ENCODE data around the gene TSR3.

TSR3 gene

DNA sequence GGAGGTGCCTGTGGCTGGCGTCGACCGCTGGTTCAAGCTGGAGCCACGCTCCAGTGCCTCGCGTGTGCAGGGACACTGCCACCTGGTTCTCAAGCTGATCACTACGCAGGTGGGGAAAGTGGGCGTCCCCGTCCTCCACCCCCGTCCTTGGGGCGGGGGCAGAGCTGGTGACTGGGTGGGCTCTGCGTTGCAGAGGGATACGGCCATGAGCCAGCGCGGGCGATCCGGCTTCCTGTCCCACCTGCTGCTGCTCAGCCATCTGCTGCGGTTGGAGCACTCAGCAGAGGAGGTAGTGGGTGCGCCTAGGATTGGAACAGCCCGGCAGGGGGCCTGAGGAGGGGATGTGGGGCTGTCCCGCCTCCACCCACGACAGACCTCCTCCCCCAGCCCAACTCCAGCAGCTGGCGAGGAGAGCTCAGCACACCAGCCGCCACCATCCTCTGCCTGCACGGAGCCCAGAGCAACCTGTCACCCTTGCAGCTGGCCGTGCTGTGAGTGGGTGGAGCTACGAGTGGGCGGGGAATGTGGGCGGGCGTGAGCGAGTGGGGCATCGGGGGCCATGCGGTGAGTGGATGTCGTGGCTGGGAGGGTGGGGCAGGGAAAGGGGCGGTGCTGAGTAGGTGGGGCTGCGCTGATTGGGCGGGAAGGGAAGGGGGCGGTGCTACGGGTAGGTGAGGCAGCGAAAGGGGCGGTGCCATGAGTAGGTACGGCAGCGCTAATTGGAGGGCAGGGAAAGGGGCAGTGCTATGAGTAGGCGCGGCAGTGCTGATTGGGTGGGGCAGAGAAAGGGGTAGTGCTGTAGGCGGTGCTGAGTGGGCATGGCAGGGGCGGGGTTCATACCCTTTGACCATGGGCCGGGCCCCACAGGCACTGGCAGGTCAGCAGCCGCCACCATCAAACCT lies 8.9 kb downstream of the TSR3 start:
- DNase-seq (ENCODE audit: low read depth) = no peak
- H3K4me3 ChIP-seq (ENCODE audit: control insufficient read depth, low read depth, low read length) = no peak overlapping the region
- TF ChIP-seq, protein P1, sequence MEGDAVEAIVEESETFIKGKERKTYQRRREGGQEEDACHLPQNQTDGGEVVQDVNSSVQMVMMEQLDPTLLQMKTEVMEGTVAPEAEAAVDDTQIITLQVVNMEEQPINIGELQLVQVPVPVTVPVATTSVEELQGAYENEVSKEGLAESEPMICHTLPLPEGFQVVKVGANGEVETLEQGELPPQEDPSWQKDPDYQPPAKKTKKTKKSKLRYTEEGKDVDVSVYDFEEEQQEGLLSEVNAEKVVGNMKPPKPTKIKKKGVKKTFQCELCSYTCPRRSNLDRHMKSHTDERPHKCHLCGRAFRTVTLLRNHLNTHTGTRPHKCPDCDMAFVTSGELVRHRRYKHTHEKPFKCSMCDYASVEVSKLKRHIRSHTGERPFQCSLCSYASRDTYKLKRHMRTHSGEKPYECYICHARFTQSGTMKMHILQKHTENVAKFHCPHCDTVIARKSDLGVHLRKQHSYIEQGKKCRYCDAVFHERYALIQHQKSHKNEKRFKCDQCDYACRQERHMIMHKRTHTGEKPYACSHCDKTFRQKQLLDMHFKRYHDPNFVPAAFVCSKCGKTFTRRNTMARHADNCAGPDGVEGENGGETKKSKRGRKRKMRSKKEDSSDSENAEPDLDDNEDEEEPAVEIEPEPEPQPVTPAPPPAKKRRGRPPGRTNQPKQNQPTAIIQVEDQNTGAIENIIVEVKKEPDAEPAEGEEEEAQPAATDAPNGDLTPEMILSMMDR (IDR thresholded peaks at IDR 0.05; ENCODE audit: control insufficient read depth, insufficient read depth, low read depth, low read length, missing control alignments) = no peak

DNA sequence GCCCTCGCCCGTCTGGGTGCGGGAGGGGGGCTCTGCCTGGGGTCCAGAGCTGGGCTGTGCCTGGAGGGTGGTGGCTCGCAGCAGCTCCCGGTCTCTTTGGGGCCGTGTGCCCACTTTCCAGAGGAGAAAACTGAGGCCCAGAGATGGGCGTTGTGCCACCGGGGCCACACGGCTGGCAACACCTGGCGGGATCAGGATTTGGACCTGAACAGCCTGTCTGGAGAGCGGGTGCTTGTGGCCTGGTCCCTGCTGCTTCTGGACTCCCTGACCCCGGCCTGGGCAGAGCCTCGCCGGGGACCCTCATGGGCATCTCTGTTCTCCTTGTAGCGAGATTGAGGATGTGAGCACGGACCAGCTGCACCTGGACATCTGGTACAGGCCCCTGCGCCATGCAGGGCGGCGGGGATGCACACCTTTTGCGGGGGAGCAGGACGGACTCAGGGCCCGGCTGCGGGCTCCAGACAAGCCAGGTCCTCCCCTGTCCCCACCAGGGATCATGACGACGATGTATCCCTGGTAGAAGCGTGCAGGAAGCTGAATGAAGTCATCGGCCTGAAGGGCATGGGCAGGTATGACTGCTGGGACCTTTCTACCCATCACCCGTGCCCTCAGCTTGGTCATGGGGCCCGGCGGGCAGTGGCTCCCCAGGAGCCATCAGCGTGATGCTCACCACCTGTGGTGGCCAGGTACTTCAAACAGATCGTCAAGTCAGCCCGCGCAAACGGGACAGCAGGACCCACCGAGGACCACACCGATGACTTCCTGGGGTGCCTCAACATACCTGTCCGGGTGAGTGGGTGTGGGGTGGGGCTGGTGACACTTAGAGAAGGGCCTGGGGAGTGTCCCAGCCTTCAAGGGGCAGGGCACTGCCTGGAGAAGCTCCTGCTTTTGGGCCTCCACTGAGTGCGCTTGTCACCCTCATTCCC lies 9.9 kb downstream of the TSR3 start:
- TF ChIP-seq, protein P1 (IDR thresholded peaks at IDR 0.05; ENCODE audit: control insufficient read depth, insufficient read depth, low read depth, low read length, missing control alignments) = no peak
- H3K4me3 ChIP-seq (ENCODE audit: control insufficient read depth, low read depth, low read length) = no peak overlapping the region
- no peak for DNase-seq (ENCODE audit: low read depth)

DNA sequence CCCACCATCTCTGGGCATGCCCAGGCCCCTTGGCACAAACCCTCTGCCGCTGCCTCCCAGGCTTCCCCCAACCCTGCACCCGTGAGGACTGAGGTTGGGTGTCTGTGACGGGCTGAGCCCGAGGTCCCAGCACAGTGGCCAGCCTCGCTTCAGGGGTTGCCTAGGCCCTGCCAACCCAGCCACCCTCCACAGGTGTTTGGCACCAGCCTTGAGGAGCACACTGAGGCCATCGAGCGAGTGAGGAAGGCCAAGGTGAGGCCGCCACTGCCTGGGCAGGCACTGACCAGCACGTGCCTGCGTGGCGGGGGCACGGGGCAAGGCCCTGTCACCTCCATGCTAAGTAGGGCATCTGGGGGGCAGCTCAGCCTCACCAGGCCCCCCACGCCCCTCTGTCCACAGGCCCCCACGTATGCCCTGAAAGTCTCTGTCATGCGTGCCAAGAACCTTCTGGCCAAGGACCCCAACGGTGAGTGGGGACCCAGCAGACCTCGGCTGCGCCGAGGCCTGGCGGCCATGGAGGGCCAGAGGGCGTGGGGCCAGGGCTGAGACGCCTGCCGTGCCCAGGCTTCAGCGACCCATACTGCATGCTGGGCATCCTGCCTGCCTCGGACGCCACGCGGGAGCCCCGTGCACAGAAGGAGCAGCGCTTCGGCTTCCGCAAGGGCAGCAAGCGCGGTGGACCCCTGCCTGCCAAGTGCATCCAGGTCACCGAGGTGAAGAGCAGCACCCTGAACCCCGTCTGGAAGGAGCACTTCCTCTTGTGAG lies 10.8 kb downstream of the TSR3 start:
- TF ChIP-seq, protein P1 (IDR thresholded peaks at IDR 0.05; ENCODE audit: control insufficient read depth, insufficient read depth, low read depth, low read length, missing control alignments) = no peak
- no peak overlapping the region for H3K4me3 ChIP-seq (ENCODE audit: control insufficient read depth, low read depth, low read length)
- no peak for DNase-seq (ENCODE audit: low read depth)

DNA sequence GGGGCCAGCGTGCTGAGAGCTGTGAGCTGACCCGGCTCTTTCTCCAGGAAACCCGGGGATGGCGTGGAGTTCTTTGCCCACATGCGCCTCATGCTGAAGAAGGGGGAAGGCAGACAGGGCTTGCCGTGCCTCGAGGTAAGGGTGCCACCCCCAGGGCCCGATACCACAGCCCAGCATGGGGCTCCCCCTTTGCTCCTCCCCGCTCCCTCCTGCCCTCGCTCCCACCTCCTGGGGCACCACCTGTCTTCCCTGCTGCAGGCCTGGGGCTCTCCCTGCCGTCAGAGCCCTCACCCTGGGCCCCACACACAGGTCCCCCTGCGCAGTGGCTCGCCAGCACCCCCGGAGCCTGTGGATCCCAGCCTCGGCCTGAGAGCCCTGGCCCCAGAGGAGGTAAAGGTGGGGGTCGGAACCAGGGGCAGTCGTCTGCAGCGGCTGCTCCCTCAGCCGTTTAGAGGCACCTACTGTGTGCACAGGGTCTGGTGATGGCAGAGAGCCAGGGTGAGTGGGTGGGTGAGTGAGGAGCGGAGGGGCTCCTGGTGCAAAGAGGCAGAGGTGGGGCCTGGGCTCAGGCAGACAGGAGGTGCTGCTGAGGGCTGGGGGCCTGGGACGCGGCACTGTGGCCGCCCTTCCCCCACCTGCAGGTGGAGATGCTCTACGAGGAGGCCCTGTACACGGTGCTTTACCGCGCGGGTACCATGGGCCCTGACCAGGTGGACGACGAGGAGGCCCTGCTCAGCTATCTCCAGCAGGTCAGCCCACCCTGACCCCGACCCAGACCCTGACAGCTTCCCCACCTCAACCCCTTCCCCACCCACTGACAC lies 12.6 kb downstream of the TSR3 start:
- DNase-seq (ENCODE audit: low read depth) = no peak
- H3K4me3 ChIP-seq (ENCODE audit: control insufficient read depth, low read depth, low read length) = no peak overlapping the region
- TF ChIP-seq, protein P1 (IDR thresholded peaks at IDR 0.05; ENCODE audit: control insufficient read depth, insufficient read depth, low read depth, low read length, missing control alignments) = no peak

DNA sequence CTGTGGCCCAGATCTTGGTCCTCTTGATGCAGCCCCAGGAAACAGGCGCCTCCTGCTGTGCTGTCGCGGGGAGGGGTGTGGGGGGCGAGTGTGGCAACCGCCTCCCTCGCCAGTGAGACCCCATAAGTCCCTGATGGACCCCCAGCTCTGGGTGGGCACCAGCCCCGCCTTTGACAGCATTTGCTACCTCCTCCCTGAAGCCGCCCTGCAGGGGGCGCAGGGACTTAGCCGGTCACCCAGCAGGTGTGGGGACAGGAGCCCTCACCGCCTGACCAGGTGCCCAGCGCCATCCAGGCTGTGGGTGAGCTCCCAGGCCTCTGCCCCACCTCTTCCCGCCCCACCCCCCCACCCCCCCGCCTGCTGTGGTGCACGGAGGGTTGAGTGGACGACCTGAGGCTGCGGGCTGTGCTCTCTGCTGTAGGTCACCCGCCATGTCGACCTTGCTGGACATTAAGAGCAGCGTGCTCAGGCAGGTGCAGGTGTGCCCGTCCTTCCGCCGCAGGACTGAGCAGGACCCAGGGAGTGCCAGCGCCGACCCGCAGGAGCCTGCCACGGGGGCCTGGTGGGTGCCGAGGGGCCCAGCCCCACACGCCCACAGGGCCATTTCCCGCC lies 13.5 kb downstream of the TSR3 start:
- DNase-seq (ENCODE audit: low read depth) = no peak
- TF ChIP-seq, protein P1 (IDR thresholded peaks at IDR 0.05; ENCODE audit: control insufficient read depth, insufficient read depth, low read depth, low read length, missing control alignments) = no peak
- H3K4me3 ChIP-seq (ENCODE audit: control insufficient read depth, low read depth, low read length) = no peak overlapping the region
